Measurements from ENCODE around the gene FGD6. TPM values are rescaled to one million over a fixed set of nuclear protein-coding genes. Genes with fewer than 3 reads are reported as not detected.

The FGD6 gene
- total and polyA plus RNA-seq, 2 of the 4 experiments (the other 2 are of a cell fraction): 2.6 to 9.5 TPM

- dilution Hi-C loops (cut with HindIII; ENCODE audit: low sequenced_read_pairs, unreplicated experiment): no loop called here
- TF ChIP-seq CEBPB (IDR thresholded peaks at IDR 0.05; ENCODE audit: low read depth, low read length): no peak
- no peak for TF ChIP-seq RAD21 (IDR thresholded peaks at IDR 0.05; ENCODE audit: low read length)
- no peak for TF ChIP-seq ELK1 (IDR thresholded peaks at IDR 0.05; ENCODE audit: borderline replicate concordance, low read depth, low read length)
- TF ChIP-seq RCOR1 (IDR thresholded peaks at IDR 0.05; ENCODE audit: insufficient replicate concordance, low read length): no peak
- no peak for TF ChIP-seq POLR2A (IDR thresholded peaks at IDR 0.05; ENCODE audit: low read depth, low read length)
- no peak for TF ChIP-seq SMC3 (IDR thresholded peaks at IDR 0.05; ENCODE audit: low read depth, low read length)
- TF ChIP-seq BHLHE40 (IDR thresholded peaks at IDR 0.05; ENCODE audit: low read depth, low read length): no peak
- no peak for TF ChIP-seq CHD1 (IDR thresholded peaks at IDR 0.05; ENCODE audit: low read depth, low read length)
- no peak for TF ChIP-seq CTCF (conservative IDR thresholded peaks at IDR 0.05; ENCODE audit: low read depth, low read length)
- DNase-seq: no peak
Observed at GRCh38 chr12:95237315-95237714, 20.0 kb upstream of the FGD6 start.

More at GRCh38 chr12:95237315-95237714, 20.0 kb upstream of the FGD6 start:
- intact Hi-C loops (cut with micrococcal nuclease): no loop called here
- H4K5ac ChIP-seq (ENCODE audit: low read depth, low read length): no peak overlapping the region
- H3K23ac ChIP-seq (ENCODE audit: low read depth, low read length): no peak overlapping the region
- in situ Hi-C loops (cut with MboI; ENCODE audit: low sequenced_read_pairs): no loop called here
- peaks cover 17 to 52% of the 10 kb centered on the region in 2 experiments for H3K79me1 ChIP-seq (ENCODE audit: low read depth in 1 of 2, low read length in 2 of 2)
- no peak overlapping the region for H4K8ac ChIP-seq (ENCODE audit: low read depth in 2 of 2, low read length in 2 of 2)
- H3K9me1 ChIP-seq (ENCODE audit: insufficient read depth, low read length): no peaks in the 10 kb centered on the region
- H3K27me3 ChIP-seq (ENCODE audit: control insufficient read depth, insufficient read depth, low read length): no peaks in the 10 kb centered on the region
- H2AK9ac ChIP-seq (replicated peaks; ENCODE audit: low read depth, low read length, poor library complexity): no peak overlapping the region
- no peaks in the 10 kb centered on the region for H3K9me3 ChIP-seq (ENCODE audit: control insufficient read depth, insufficient read depth, low read length)
- no peak overlapping the region for H3K9ac ChIP-seq (ENCODE audit: low read depth, low read length)
- no peak overlapping the region for H3K56ac ChIP-seq (ENCODE audit: extremely low read depth, insufficient read depth, low read length)
- H2BK20ac ChIP-seq (ENCODE audit: low read depth, low read length): no peak overlapping the region
- H3K14ac ChIP-seq (replicated peaks; ENCODE audit: low read depth, low read length): no peak overlapping the region
- no peak overlapping the region for H3K27ac ChIP-seq (ENCODE audit: insufficient read depth, low read length)
- H2AFZ ChIP-seq (replicated peaks; ENCODE audit: low read length, poor library complexity): no peak overlapping the region
- ATAC-seq (ENCODE audit: low read depth): no peak
- H3K4me2 ChIP-seq (ENCODE audit: low read depth, low read length): no peak overlapping the region
- no peak overlapping the region for H3K4ac ChIP-seq (ENCODE audit: low read depth, low read length)
- no peak overlapping the region for H2BK15ac ChIP-seq (ENCODE audit: low read depth, low read length)
- no peak overlapping the region; the same call in 1 of the 2 replicates for H3K18ac ChIP-seq (ENCODE audit: low read depth, low read length)
- H4K91ac ChIP-seq (ENCODE audit: insufficient read depth, low read depth, low read length): no peak overlapping the region
- ChIA-PET POLR2A (ENCODE audit: unreplicated experiment) (no interaction called here), CTCF (no interaction called here)
- no CpG with 5 or more reads among the region's 1 CpG for WGBS, 2 experiments (ENCODE audit: extremely low coverage in 2 of 2, insufficient read length in 1 of 2)
- H4K20me1 ChIP-seq (ENCODE audit: insufficient read depth, low read length): 0 out of 2 replicates have a peak, but pooled peaks cover 4% of the 10 kb centered on the region
- H2AK5ac ChIP-seq (ENCODE audit: low read depth, low read length): no peak overlapping the region
- H2BK120ac ChIP-seq (ENCODE audit: low read depth, low read length): no peak overlapping the region
- H3K4me1 ChIP-seq (ENCODE audit: control insufficient read depth, insufficient read depth, low read length): 0 out of 2 replicates have a peak, but pooled peaks cover 2% of the 10 kb centered on the region
- no TSS peak for BruUV-seq (replicated peaks)
- H2BK5ac ChIP-seq (ENCODE audit: low read depth, low read length, poor library complexity, severe bottlenecking): no peak overlapping the region
- peaks cover 3% of the 10 kb centered on the region; the same call in 1 of the 2 replicates for H3K36me3 ChIP-seq (ENCODE audit: control insufficient read depth, insufficient read depth, low read length)
- H3K4me3 ChIP-seq (ENCODE audit: insufficient read depth, low read depth, low read length): no peak overlapping the region

Data from IMR-90 (cell line).